K562 (cell line): ENCODE measurements around the gene GJE1. TPM values are rescaled to one million over a fixed set of nuclear protein-coding genes. Genes with fewer than 3 reads are reported as not detected.

Source experiments
- ARID1B ChIP-seq: fragments of 450-650 bp; IDR thresholded peaks from 2 replicates; pipeline ENCODE4 v1.6.1; 2016; ENCODE audit warnings: antibody characterized with exemption, mild to moderate bottlenecking, inconsistent platforms
- BCLAF1 ChIP-seq, 2 experiments: fragments of 450-650 bp in 1 of 2; IDR thresholded peaks; 2 replicates each; pipeline ENCODE4 v1.6.1; 2011 to 2017; ENCODE audit warnings: low read depth in 2 of 2, antibody characterized with exemption in 1 of 2, borderline replicate concordance in 1 of 2, low read length in 1 of 2, mild to moderate bottlenecking in 1 of 2, mixed read lengths in 1 of 2; ENCODE audit not compliant: control insufficient read depth in 1 of 2
- CBFB ChIP-seq: sonication (generic); formaldehyde crosslinking; IDR thresholded peaks from 2 replicates; pipeline ENCODE4 v1.4.0; 2020; ENCODE audit warnings: mild to moderate bottlenecking, missing genetic modification reagents
- CCNT2 ChIP-seq: IDR thresholded peaks from 2 replicates; pipeline ENCODE4 v1.6.1; 2011; ENCODE audit warnings: borderline replicate concordance, low read depth, mild to moderate bottlenecking, moderate library complexity, mixed read lengths, low read length; ENCODE audit not compliant: insufficient read length; ENCODE audit errors: extremely low read depth
- CTBP1 ChIP-seq: fragments of 450-650 bp; IDR thresholded peaks from 2 replicates; pipeline ENCODE4 v1.6.1; 2016; ENCODE audit warnings: borderline replicate concordance
- EWSR1 ChIP-seq: fragments of 450-650 bp; IDR thresholded peaks from 2 replicates; pipeline ENCODE4 v1.6.1; 2018; ENCODE audit warnings: borderline replicate concordance, mild to moderate bottlenecking, low read depth, moderate library complexity; ENCODE audit not compliant: partially characterized antibody
- GATA2 ChIP-seq: sonication (generic); formaldehyde crosslinking; IDR thresholded peaks from 2 replicates; pipeline ENCODE4 v1.4.0; 2020; ENCODE audit warnings: mild to moderate bottlenecking, missing genetic modification reagents
- HES1 ChIP-seq: fragments of 450-650 bp; IDR thresholded peaks from 2 replicates; pipeline ENCODE4 v1.6.1; 2016; ENCODE audit warnings: low read depth, mild to moderate bottlenecking, moderate library complexity
- HNRNPLL ChIP-seq: fragments of 200-400 bp; formaldehyde crosslinking; IDR thresholded peaks from 2 replicates; pipeline ENCODE4 v1.6.1; 2017; ENCODE audit warnings: low read length, low read depth, mild to moderate bottlenecking; ENCODE audit not compliant: poor library complexity, severe bottlenecking
- MAFK ChIP-seq: IDR thresholded peaks from 2 replicates; pipeline ENCODE4 v1.6.1; 2011; ENCODE audit warnings: low read length, improper control_type of control experiment
- NRF1 ChIP-seq, 2 experiments: fragments of 450-650 bp; IDR thresholded peaks in 1 of 2; conservative IDR thresholded peaks in 1 of 2; 2 replicates each; pipeline ENCODE4 v1.6.1; 2014; ENCODE audit warnings: mild to moderate bottlenecking in 2 of 2
- PML ChIP-seq: IDR thresholded peaks from 2 replicates; pipeline ENCODE4 v1.6.1; 2012; ENCODE audit warnings: low read length, inconsistent platforms
- POLR2B ChIP-seq: fragments of 450-650 bp; IDR thresholded peaks from 2 replicates; pipeline ENCODE4 v1.6.1; 2018; ENCODE audit warnings: low read depth; ENCODE audit not compliant: partially characterized antibody
- POLR2G ChIP-seq: fragments of 200-400 bp; formaldehyde crosslinking; IDR thresholded peaks from 2 replicates; pipeline ENCODE4 v1.6.1; 2017; ENCODE audit warnings: low read depth, mild to moderate bottlenecking, antibody characterized with exemption, low read length, moderate library complexity
- RBM14 ChIP-seq: fragments of 200-400 bp; formaldehyde crosslinking; IDR thresholded peaks from 2 replicates; pipeline ENCODE4 v1.6.1; 2018; ENCODE audit warnings: low read depth, mild to moderate bottlenecking, low read length, moderate library complexity, borderline replicate concordance; ENCODE audit not compliant: insufficient read depth
- SAP30 ChIP-seq: fragments of 200-600 bp; sonication (generic); IDR thresholded peaks from 2 replicates; pipeline ENCODE4 v1.6.1; 2012; ENCODE audit warnings: borderline replicate concordance, low read depth, mild to moderate bottlenecking, moderate library complexity, low read length, control low read depth, inconsistent platforms; ENCODE audit not compliant: insufficient read depth, poor library complexity, severe bottlenecking
- SMC3 ChIP-seq: conservative IDR thresholded peaks from 2 replicates; pipeline ENCODE4 v1.6.1; 2011; ENCODE audit warnings: low read depth, low read length, improper control_type of control experiment; ENCODE audit not compliant: insufficient read depth
- SP2 ChIP-seq: IDR thresholded peaks from 2 replicates; pipeline ENCODE4 v1.6.1; 2011; ENCODE audit warnings: mild to moderate bottlenecking, low read depth, low read length, moderate library complexity; ENCODE audit not compliant: poor library complexity, severe bottlenecking; ENCODE audit errors: extremely low read depth
- TSC22D4 ChIP-seq: fragments of 450-650 bp; IDR thresholded peaks from 2 replicates; pipeline ENCODE4 v1.6.1; 2016; ENCODE audit warnings: missing genetic modification characterization, missing biosample characterization, control low read depth
- ZBED1 ChIP-seq: IDR thresholded peaks from 2 replicates; pipeline ENCODE4 v1.6.1; 2014
- ZNF274 ChIP-seq: IDR thresholded peaks from 2 replicates; pipeline ENCODE4 v1.6.1; 2011; ENCODE audit warnings: low read depth, mild to moderate bottlenecking, low read length, moderate library complexity, borderline replicate concordance
- ZNF511 ChIP-seq: sonication (generic); formaldehyde crosslinking; IDR thresholded peaks from 2 replicates; pipeline ENCODE4 v1.8.0; 2022; ENCODE audit warnings: mild to moderate bottlenecking, missing genetic modification reagents
- polyA plus RNA-seq, 8 experiments: library from polyadenylated mRNA; depleted of rRNA in 4 of 8; stranded (reverse) in 5 of 8; unstranded in 3 of 8; fragments of >200 nt; fragmentation: Nextera tagmentation in 2 of 8; fragmentation: Illumina TruSeq in 1 of 8; extraction: Ambion mirVana in 2 of 8; extraction: Trizol in 1 of 8; gene quantifications; 2 replicates each; pipeline versions ENCODE4 v1.2.1 to v1.2.3, GENCODE V29; 2011 to 2014; ENCODE audit warnings: inconsistent platforms in 1 of 8, missing spikeins in 1 of 8
- total RNA-seq, 7 experiments: library from RNA; depleted of rRNA in 6 of 7; stranded (reverse); fragments of >200 nt in 6 of 7; fragmentation: Illumina TruSeq in 2 of 7; extraction: Trizol in 2 of 7; gene quantifications; 2 replicates each; pipeline versions ENCODE4 v1.2.1 to v1.2.3, GENCODE V29; 2011 to 2021; ENCODE audit warnings: low replicate concordance in 1 of 7

Gene GJE1
- total and polyA plus RNA-seq, 9 of the 15 experiments (the other 6 are each of a cell fraction or from before 2014, with no cell fraction given): not detected

GRCh38 chr6:142146828-142147662 is 14.3 kb downstream of the GJE1 start, which contains the start of the genes NMBR and VTA1 (continued):
- TF ChIP-seq BCLAF1 (IDR thresholded peaks at IDR 0.05; ENCODE audit: borderline replicate concordance in 1 of 2, control insufficient read depth in 1 of 2, low read depth in 2 of 2, low read length in 1 of 2) (0 out of 4 replicates have a peak, but pooled peaks of 1 of the 2 experiments have one; percentile 18), SAP30 (peak; percentile 94), PML (peak; percentile 74; the same call in 1 of the 2 replicates), CCNT2 (peak; percentile 67), SP2 (no peak), ARID1B (peak; percentile 48; the same call in 1 of the 2 replicates), SMC3 (peak; percentile 78), RBM14 (no peak), POLR2B (peak; percentile 84), HNRNPLL (peak; percentile 75), CTBP1 (peak; percentile 88), EWSR1 (no peak), POLR2G (peak; percentile 91), NRF1 (conservative IDR thresholded peaks at IDR 0.05 in 1 of 2, IDR thresholded peaks at IDR 0.05 in 1 of 2) (peak; percentile 78 to 83), GATA2 (no peak), HES1 (no peak), CBFB (peak; percentile 91; the same call in 1 of the 2 replicates), TSC22D4 (tag) (no peak), MAFK (peak; percentile 33; the same call in 1 of the 2 replicates), ZNF511 (CRISPR knock-in tag) (peak; percentile 68; the same call in 1 of the 2 replicates), ZNF274 (no peak), ZBED1 (no peak)
